ENCODE results near the gene CDKN1B.
A peak's percentile ranks its signal among the peaks of the same experiment; 100 is the strongest.

Gene CDKN1B

GRCh38 chr12:12684375-12685106, 32.6 kb upstream of the CDKN1B start:
- peak; percentile 52 for DNase-seq (ENCODE audit: low read depth)
- H3K4me3 ChIP-seq (ENCODE audit: low read depth, low read length): no peak overlapping the region
- TF ChIP-seq CTCF (IDR thresholded peaks at IDR 0.05; ENCODE audit: low read depth, low read length) (no peak), POLR2A (IDR thresholded peaks at IDR 0.05; ENCODE audit: extremely low read depth, insufficient read length) (no peak), MAX (IDR thresholded peaks at IDR 0.05; ENCODE audit: low read depth, low read length) (no peak)

GRCh38 chr12:12685305-12685704, 31.9 kb upstream of the CDKN1B start:
- H3K4me3 ChIP-seq (ENCODE audit: low read depth, low read length): no peak overlapping the region
- no peak for DNase-seq (ENCODE audit: low read depth)
- no peak for TF ChIP-seq MYC (IDR thresholded peaks at IDR 0.05; ENCODE audit: low read depth, low read length)
- no peak for TF ChIP-seq MAX (IDR thresholded peaks at IDR 0.05; ENCODE audit: low read depth, low read length)
- TF ChIP-seq CTCF (IDR thresholded peaks at IDR 0.05; ENCODE audit: low read depth, low read length): no peak
- no peak for TF ChIP-seq POLR2A (IDR thresholded peaks at IDR 0.05; ENCODE audit: extremely low read depth, insufficient read length)

GRCh38 chr12:12686472-12686871, 30.7 kb upstream of the CDKN1B start:
- no peak for DNase-seq (ENCODE audit: low read depth)
- no peak overlapping the region for H3K4me3 ChIP-seq (ENCODE audit: low read depth, low read length)
- TF ChIP-seq CTCF (IDR thresholded peaks at IDR 0.05; ENCODE audit: low read depth, low read length) (no peak), POLR2A (IDR thresholded peaks at IDR 0.05; ENCODE audit: extremely low read depth, insufficient read length) (no peak), MAX (IDR thresholded peaks at IDR 0.05; ENCODE audit: low read depth, low read length) (no peak), MYC (IDR thresholded peaks at IDR 0.05; ENCODE audit: low read depth, low read length) (no peak)

- TF ChIP-seq MAX (IDR thresholded peaks at IDR 0.05; ENCODE audit: low read depth, low read length) (no peak), CTCF (IDR thresholded peaks at IDR 0.05; ENCODE audit: low read depth, low read length) (no peak), MYC (IDR thresholded peaks at IDR 0.05; ENCODE audit: low read depth, low read length) (no peak), POLR2A (IDR thresholded peaks at IDR 0.05; ENCODE audit: extremely low read depth, insufficient read length) (no peak)
- no peak overlapping the region for H3K4me3 ChIP-seq (ENCODE audit: low read depth, low read length)
- no peak for DNase-seq (ENCODE audit: low read depth)
Observed at GRCh38 chr12:12686925-12687324, 30.2 kb upstream of the CDKN1B start.

GRCh38 chr12:12689647-12690300, 27.4 kb upstream of the CDKN1B start:
- DNase-seq (ENCODE audit: low read depth): no peak
- no peak overlapping the region for H3K4me3 ChIP-seq (ENCODE audit: low read depth, low read length)
- TF ChIP-seq MAX (IDR thresholded peaks at IDR 0.05; ENCODE audit: low read depth, low read length) (no peak), MYC (IDR thresholded peaks at IDR 0.05; ENCODE audit: low read depth, low read length) (no peak)

GRCh38 chr12:12691549-12691948, 25.6 kb upstream of the CDKN1B start:
- TF ChIP-seq MAX (IDR thresholded peaks at IDR 0.05; ENCODE audit: low read depth, low read length) (no peak), CTCF (IDR thresholded peaks at IDR 0.05; ENCODE audit: low read depth, low read length) (no peak), POLR2A (IDR thresholded peaks at IDR 0.05; ENCODE audit: extremely low read depth, insufficient read length) (no peak), MYC (IDR thresholded peaks at IDR 0.05; ENCODE audit: low read depth, low read length) (no peak)
- DNase-seq (ENCODE audit: low read depth): no peak
- no peak overlapping the region for H3K4me3 ChIP-seq (ENCODE audit: low read depth, low read length)
